ENCODE measurements around the gene ATRAID. TPM values are rescaled to one million over a fixed set of nuclear protein-coding genes. Genes with fewer than 3 reads are reported as not detected.

ATRAID gene
- polyA plus RNA-seq, 3 donors, result 120 to 298 (median 287) TPM

DNA sequence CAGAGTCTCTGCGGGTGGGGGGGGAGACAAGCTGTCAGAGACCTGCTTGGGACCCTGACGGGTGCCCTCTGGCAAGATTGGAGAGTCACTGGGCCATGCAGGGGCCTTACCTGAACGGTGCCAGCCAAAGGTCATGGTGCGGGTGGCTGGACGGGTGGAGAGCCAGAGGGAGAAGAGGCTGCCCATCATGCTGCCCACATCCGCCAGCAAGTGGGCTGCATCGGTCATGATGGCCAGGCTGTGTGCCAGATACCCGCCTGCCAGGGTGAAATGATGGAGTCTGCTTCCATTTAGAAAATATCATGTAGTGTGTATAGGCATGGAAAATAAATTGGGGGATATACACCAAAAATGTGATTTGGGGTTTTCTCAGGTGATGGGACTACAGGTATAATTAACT, 46.2 kb downstream of the ATRAID start:
- Histone ChIP-seq H3K4me2 (replicated peaks; ENCODE audit: extremely low read depth, low read length, poor library complexity, severe bottlenecking) (no peak overlapping the region), H3K4me1 (ENCODE audit: control insufficient read depth in 1 of 2, insufficient read depth in 2 of 2, low read length in 2 of 2) (peaks cover 3 to 14% of the 10 kb centered on the region in 2 donors), H3K79me2 (ENCODE audit: insufficient read depth, low read length) (no peaks in the 10 kb centered on the region), H3K4me3 (replicated peaks in 1 of 3; ENCODE audit: low read depth in 2 of 3, low read length in 3 of 3) (no peak overlapping the region), H2AFZ (ENCODE audit: insufficient read depth, low read depth, low read length, poor library complexity, severe bottlenecking) (no peak overlapping the region), H3K9me3 (replicated peaks in 1 of 2; ENCODE audit: control insufficient read depth in 1 of 2, insufficient read depth in 1 of 2, low read length in 2 of 2) (peaks cover 0 to 12% of the 10 kb centered on the region in 2 donors), H3K27me3 (ENCODE audit: control insufficient read depth in 2 of 2, insufficient read depth in 2 of 2, low read length in 2 of 2) (peaks cover 28 to 44% of the 10 kb centered on the region in 2 donors), H4K20me1 (ENCODE audit: insufficient read depth, low read length) (no peaks in the 10 kb centered on the region), H3K36me3 (replicated peaks in 1 of 2; ENCODE audit: control insufficient read depth in 1 of 2, insufficient read depth in 2 of 2, low read length in 2 of 2) (no peaks in the 10 kb centered on the region), H3K27ac (ENCODE audit: low read depth in 1 of 2, low read length in 2 of 2) (no peak overlapping the region), H3K9ac (ENCODE audit: insufficient read depth, low read length, poor library complexity, severe bottlenecking) (no peak overlapping the region)
- Mint-ChIP-seq H3K27ac (peak overlapping the region in 1 of 7 donors; percentile 9), H3K9me3 (peaks cover 0 to 8% (median 4%) of the 10 kb centered on the region in 7 donors), H3K4me3 (no peak overlapping the region), H3K4me1 (peaks cover 6% of the 10 kb centered on the region), H3K27me3 (ENCODE audit: low read depth in 3 of 3) (peaks cover 39 to 57% (median 46%) of the 10 kb centered on the region in 3 donors), H3K36me3 (peaks cover under 1 to 12% of the 10 kb centered on the region in 2 donors)
- no peak for DNase-seq
- WGBS (ENCODE audit: insufficient coverage), result 88% methylated on average over 4 of the region's 8 CpGs
- TF ChIP-seq, protein P1, sequence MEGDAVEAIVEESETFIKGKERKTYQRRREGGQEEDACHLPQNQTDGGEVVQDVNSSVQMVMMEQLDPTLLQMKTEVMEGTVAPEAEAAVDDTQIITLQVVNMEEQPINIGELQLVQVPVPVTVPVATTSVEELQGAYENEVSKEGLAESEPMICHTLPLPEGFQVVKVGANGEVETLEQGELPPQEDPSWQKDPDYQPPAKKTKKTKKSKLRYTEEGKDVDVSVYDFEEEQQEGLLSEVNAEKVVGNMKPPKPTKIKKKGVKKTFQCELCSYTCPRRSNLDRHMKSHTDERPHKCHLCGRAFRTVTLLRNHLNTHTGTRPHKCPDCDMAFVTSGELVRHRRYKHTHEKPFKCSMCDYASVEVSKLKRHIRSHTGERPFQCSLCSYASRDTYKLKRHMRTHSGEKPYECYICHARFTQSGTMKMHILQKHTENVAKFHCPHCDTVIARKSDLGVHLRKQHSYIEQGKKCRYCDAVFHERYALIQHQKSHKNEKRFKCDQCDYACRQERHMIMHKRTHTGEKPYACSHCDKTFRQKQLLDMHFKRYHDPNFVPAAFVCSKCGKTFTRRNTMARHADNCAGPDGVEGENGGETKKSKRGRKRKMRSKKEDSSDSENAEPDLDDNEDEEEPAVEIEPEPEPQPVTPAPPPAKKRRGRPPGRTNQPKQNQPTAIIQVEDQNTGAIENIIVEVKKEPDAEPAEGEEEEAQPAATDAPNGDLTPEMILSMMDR (IDR thresholded peaks at IDR 0.05), result no peak
- intact Hi-C loops (cut with micrococcal nuclease), result no loop called here

DNA sequence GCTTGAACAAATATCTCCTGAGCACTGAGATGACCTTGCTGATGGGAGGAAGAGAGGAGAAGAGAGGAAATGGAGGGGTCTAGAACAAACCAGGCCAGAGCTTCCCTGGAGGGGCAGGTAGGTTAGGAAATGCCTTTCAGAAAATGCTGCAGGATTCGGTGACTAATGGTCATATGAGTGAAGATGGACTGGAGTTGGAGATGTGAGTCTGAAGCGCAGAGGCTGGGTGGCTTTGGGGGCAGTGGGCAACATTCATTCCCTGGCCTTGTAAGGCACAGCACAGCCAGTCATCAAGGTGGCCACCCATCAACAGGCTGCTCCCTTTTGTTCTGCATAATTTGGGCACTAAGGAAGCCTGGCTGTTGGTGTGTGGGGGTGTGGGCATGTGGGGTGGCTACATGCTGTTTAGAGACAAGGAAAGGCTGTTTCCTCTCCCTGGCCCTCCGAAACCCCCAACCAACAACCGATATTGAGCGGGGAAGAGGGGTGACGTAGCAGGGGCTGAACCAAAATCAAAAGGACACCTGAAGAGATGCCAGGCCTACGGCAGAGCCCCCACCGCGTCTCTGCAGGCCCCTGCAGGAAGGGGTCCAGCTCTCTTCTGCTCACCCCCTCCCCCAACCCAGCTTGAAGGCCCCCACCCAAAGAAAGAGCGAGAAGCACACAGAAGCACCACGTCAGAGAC, 49.5 kb downstream of the ATRAID start:
- TF ChIP-seq, protein P1 (IDR thresholded peaks at IDR 0.05), result no peak
- H3K4me1 ChIP-seq (ENCODE audit: control insufficient read depth in 1 of 2, insufficient read depth in 2 of 2, low read length in 2 of 2), result peaks cover 26 to 38% of the 10 kb centered on the region in 2 donors
- H3K27ac Mint-ChIP-seq, result peak overlapping the region in 1 of 7 donors; percentile 79
- peak overlapping the region; percentile 51 to 87 for H3K4me3 Mint-ChIP-seq
- peak overlapping the region; percentile 96 for H3K4me2 ChIP-seq (replicated peaks; ENCODE audit: extremely low read depth, low read length, poor library complexity, severe bottlenecking)
- peaks cover 37 to 43% (median 40%) of the 10 kb centered on the region in 3 donors for H3K27me3 Mint-ChIP-seq (ENCODE audit: low read depth in 3 of 3)
- H3K27me3 ChIP-seq (ENCODE audit: control insufficient read depth in 2 of 2, insufficient read depth in 2 of 2, low read length in 2 of 2), result peaks cover 60 to 77% of the 10 kb centered on the region in 2 donors
- H3K36me3 Mint-ChIP-seq, result peaks cover 10 to 22% of the 10 kb centered on the region in 2 donors
- no peaks in the 10 kb centered on the region for H4K20me1 ChIP-seq (ENCODE audit: insufficient read depth, low read length)
- intact Hi-C loops (cut with micrococcal nuclease), result no loop called here
- DNase-seq, result no peak
- H3K27ac ChIP-seq (ENCODE audit: low read depth in 1 of 2, low read length in 2 of 2), result no peak overlapping the region
- no peak overlapping the region for H3K4me3 ChIP-seq (replicated peaks in 1 of 3; ENCODE audit: low read depth in 2 of 3, low read length in 3 of 3)
- H3K9me3 Mint-ChIP-seq, result peaks cover 0 to 18% (median 13%) of the 10 kb centered on the region in 7 donors
- peaks cover 29% of the 10 kb centered on the region for H3K4me1 Mint-ChIP-seq
- WGBS (ENCODE audit: insufficient coverage), result 81% methylated on average over 7 of the region's 11 CpGs
- H3K9ac ChIP-seq (ENCODE audit: insufficient read depth, low read length, poor library complexity, severe bottlenecking), result no peak overlapping the region
- H3K36me3 ChIP-seq (replicated peaks in 1 of 2; ENCODE audit: control insufficient read depth in 1 of 2, insufficient read depth in 2 of 2, low read length in 2 of 2), result no peaks in the 10 kb centered on the region
- H3K79me2 ChIP-seq (ENCODE audit: insufficient read depth, low read length), result no peaks in the 10 kb centered on the region
- H2AFZ ChIP-seq (ENCODE audit: insufficient read depth, low read depth, low read length, poor library complexity, severe bottlenecking), result peak overlapping the region; percentile 77
- H3K9me3 ChIP-seq (replicated peaks in 1 of 2; ENCODE audit: control insufficient read depth in 1 of 2, insufficient read depth in 1 of 2, low read length in 2 of 2), result peaks cover 0 to 36% of the 10 kb centered on the region in 2 donors
